ENCODE data around the gene SLC25A39.
"Not testable (repeated sequence)": the region's sequence is repeated elsewhere in the genome, so short reads cannot be mapped to it uniquely, and the experiment has no call there.

- not testable (repeated sequence) for TF ChIP-seq CTCF, POLR2AphosphoS5 (IDR thresholded peaks at IDR 0.05)
These were observed 5.6 kb upstream of the SLC25A39 start for GRCh38 chr17:44330263-44330662.
